Brain microvascular endothelial cell (primary cell): ENCODE measurements around the gene ARHGAP32.

Experiments
- DNase-seq: peaks from one replicate; pipeline ENCODE4 v3.0.0-alpha.2; 2020
- H3K27ac ChIP-seq: fragments of 250-450 bp; sonication (Bioruptor Pico); 2 replicates; pipeline ENCODE4 v1.5.1; 2020; ENCODE audit warnings: mild to moderate bottlenecking, moderate library complexity
- H3K27me3 ChIP-seq: fragments of 250-450 bp; sonication (Bioruptor Pico); replicated peaks from 2 replicates; pipeline ENCODE4 v1.5.1; 2020; ENCODE audit warnings: mild to moderate bottlenecking
- H3K36me3 ChIP-seq: fragments of 250-450 bp; sonication (Bioruptor Pico); replicated peaks from 2 replicates; pipeline ENCODE4 v1.5.1; 2020; ENCODE audit warnings: mild to moderate bottlenecking
- H3K4me3 ChIP-seq: 2 replicates; pipeline ENCODE4 v1.5.1; 2011; ENCODE audit warnings: low read depth, mild to moderate bottlenecking, control low read depth, low read length, moderate library complexity
- CTCF ChIP-seq: IDR thresholded peaks from 2 replicates; pipeline ENCODE4 v1.5.1; 2011; ENCODE audit warnings: low read depth, mild to moderate bottlenecking, moderate library complexity, low read length, control low read depth, inconsistent platforms; ENCODE audit errors: missing control alignments
- in situ Hi-C: cut with HindIII; loops from 2 replicates; pipeline ENCODE4 v1.10.0; 2017; ENCODE audit warnings: low sequenced_read_pairs, low pct_ligation_motif_present

Gene ARHGAP32

DNA sequence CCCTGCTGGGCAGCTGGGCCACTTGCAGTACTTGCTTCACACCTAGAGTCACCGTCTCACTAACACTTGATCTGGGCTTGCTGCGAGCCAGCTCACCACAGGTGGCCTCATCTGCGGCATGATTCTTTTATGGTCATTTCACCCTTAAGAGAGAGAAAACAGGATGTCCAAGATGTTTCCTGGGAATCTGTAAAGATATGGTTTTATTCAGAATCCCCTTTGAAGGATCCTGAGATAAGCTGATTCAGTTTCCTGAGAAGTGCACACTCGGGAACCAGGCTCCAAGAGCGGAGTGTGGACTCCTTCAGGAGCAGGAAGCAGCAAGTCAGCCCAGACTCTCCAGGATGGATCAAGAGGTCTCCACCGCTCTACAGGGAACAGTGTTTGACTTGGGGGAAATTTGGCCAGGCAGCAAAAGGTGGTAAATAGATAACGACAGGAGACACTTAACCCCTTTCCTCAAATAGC is 227.6 kb downstream of the ARHGAP32 start:
- peaks cover 3% of the 10 kb centered on the region for H3K36me3 ChIP-seq
- no peak for DNase-seq
- no peak overlapping the region for H3K4me3 ChIP-seq
- no peaks in the 10 kb centered on the region for H3K27me3 ChIP-seq
- in situ Hi-C loops = no loop called here
- no peak for TF ChIP-seq CTCF
- no peak overlapping the region for H3K27ac ChIP-seq

DNA sequence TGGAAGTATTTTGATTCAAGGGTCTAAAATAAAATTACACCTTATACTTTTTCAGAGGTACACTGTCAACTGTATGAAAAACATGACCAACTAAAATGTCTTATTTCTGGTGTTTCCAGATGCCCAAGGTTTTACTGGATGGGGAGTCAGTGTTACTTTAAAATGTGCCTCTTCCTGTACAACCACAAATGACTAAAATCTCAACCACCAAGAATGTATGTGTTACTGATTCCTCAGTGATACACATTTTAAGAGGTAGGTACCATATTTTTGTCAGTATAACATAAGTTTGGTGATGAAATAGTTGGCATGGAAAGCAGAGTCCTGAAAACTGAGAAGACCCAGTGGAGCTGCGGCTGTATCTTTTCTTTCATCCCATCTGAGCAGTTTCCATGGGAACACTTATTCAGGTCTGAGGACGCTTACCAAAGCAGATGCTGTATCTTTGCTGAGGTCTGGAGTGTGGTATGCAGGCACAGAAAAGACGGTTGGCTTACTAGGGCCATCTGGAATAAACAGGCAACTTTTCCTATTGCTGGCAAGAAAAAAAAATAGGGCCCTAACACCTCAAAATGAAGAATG is 228.3 kb downstream of the ARHGAP32 start:
- Histone ChIP-seq H3K27me3 (no peaks in the 10 kb centered on the region), H3K27ac (no peak overlapping the region), H3K36me3 (no peaks in the 10 kb centered on the region), H3K4me3 (no peak overlapping the region)
- in situ Hi-C loops = no loop called here
- no peak for TF ChIP-seq CTCF
- DNase-seq = no peak

GRCh38 chr11:128962896-128963295 is 229.2 kb downstream of the ARHGAP32 start:
- Histone ChIP-seq H3K36me3 (no peaks in the 10 kb centered on the region), H3K4me3 (no peak overlapping the region), H3K27ac (no peak overlapping the region), H3K27me3 (no peaks in the 10 kb centered on the region)
- TF ChIP-seq CTCF = no peak
- in situ Hi-C loops = no loop called here
- DNase-seq = no peak

- TF ChIP-seq CTCF = no peak
- Histone ChIP-seq H3K27me3 (no peaks in the 10 kb centered on the region), H3K27ac (no peak overlapping the region), H3K36me3 (no peaks in the 10 kb centered on the region), H3K4me3 (no peak overlapping the region)
- no peak for DNase-seq
- in situ Hi-C loops = no loop called here
Measured at GRCh38 chr11:128961645-128962044, 230.5 kb downstream of the ARHGAP32 start.

- TF ChIP-seq CTCF = no peak
- no peak for DNase-seq
- Histone ChIP-seq H3K4me3 (no peak overlapping the region), H3K27ac (no peak overlapping the region), H3K36me3 (no peaks in the 10 kb centered on the region), H3K27me3 (no peaks in the 10 kb centered on the region)
- in situ Hi-C loops = no loop called here
Measured at GRCh38 chr11:128957202-128957482, 235.0 kb downstream of the ARHGAP32 start.
